NCI-H146 (cell line): ENCODE measurements around the gene WDFY3.

Experiments used
- DNase-seq: peaks from one replicate; lab custom pipeline; 2025; lab: John Stamatoyannopoulos, UW

The WDFY3 gene, protein sequence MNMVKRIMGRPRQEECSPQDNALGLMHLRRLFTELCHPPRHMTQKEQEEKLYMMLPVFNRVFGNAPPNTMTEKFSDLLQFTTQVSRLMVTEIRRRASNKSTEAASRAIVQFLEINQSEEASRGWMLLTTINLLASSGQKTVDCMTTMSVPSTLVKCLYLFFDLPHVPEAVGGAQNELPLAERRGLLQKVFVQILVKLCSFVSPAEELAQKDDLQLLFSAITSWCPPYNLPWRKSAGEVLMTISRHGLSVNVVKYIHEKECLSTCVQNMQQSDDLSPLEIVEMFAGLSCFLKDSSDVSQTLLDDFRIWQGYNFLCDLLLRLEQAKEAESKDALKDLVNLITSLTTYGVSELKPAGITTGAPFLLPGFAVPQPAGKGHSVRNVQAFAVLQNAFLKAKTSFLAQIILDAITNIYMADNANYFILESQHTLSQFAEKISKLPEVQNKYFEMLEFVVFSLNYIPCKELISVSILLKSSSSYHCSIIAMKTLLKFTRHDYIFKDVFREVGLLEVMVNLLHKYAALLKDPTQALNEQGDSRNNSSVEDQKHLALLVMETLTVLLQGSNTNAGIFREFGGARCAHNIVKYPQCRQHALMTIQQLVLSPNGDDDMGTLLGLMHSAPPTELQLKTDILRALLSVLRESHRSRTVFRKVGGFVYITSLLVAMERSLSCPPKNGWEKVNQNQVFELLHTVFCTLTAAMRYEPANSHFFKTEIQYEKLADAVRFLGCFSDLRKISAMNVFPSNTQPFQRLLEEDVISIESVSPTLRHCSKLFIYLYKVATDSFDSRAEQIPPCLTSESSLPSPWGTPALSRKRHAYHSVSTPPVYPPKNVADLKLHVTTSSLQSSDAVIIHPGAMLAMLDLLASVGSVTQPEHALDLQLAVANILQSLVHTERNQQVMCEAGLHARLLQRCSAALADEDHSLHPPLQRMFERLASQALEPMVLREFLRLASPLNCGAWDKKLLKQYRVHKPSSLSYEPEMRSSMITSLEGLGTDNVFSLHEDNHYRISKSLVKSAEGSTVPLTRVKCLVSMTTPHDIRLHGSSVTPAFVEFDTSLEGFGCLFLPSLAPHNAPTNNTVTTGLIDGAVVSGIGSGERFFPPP (N-terminal part only)

DNA sequence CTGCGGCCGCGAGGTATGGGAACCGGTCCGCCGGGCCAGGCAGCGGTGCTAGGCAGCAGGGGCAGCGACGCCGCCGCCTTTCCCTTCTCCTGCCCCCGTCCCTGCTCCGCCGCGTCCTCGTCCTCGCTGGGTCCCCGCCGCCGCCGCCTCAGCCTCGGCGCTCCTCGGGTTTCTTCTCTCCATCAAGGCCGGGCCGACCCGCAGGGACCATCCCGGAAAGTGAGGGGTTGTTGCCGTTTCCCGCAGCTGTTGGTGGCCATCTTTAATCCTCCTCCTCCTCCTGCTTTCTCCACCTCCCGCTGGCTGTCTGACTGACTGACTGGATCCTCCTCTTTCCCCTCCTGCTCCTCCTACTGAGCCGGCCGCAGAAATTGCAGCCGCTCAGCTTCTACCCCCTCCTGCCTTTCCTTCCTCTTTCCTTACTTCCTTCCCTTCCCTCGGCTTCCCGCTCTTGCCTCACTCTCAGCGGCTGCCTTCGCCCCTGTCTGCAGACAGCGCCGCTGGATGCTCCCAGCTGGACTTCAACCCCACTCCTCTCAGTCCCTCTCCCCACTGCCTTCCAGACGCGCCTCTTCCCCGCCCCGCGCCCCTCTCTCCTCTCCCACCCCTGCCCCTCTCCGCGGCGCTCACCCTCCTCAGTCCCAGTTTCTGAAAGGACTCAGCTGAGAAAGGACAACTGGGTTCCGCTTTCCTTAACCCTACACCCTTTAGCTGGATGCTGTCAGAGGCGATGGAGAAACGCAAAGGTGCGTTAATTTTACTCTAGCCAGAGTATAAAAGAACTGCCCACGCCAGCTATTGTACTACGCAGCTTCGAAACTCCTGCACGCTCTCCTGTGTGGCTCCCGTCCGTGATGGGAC, at the start of gene WDFY3:
TSS of gene WDFY3 (minus strand) at position 309 of the 861 bp plus-strand sequence. CDS start 106,099 bp downstream, outside the sequence.
- DNase-seq = peak; percentile 51

DNA sequence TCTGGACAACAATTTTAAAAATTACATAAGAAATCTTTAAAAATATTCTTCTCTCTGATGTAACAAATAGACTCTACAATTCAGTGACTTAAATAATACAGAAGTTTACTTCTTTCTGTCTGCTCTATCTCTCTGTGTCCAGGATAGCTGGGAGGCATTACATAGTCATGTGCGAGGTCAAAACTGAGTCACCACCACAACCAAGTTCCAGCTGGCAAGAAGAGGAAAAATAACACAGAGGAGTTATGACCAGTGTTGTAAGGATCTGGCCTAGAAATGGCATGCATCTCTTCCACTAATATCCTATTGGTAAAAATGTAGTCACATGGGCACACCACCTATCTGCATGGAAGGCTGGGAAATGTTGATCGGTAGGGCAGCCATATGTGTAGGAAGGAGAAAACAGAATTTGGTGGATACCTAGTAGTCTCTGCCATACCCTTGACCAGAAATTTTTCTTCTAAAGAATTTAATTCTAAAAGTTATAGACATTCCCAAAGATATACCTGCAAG, 39.4 kb upstream of the WDFY3 start:
- no peak for DNase-seq

- DNase-seq = no peak
Measured at GRCh38 chr4:85000343-85000742, 33.9 kb upstream of the WDFY3 start.

- no peak for DNase-seq
Measured at GRCh38 chr4:84995386-84995785, 28.9 kb upstream of the WDFY3 start.

- no peak for DNase-seq
Measured at GRCh38 chr4:84994280-84994679, 27.8 kb upstream of the WDFY3 start.

DNA sequence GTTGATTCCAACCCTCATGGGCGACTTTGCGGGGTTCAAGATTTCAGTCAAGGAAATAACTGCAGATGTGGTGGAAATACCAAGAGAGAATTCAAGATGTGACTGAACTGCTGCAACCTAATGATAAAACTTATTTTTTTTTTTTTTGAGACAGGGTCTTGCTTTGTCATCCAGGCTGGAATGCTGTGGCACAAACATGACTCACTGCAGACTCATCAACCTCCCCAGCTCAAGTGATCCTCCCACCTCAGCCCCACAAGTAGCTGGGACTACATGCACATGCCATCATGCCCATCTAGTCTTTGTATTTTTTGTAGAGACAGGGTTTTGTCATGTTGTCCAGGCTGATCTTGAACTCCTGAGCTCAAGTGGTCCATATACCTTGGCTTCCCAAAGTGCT, 19.5 kb upstream of the WDFY3 start:
- no peak for DNase-seq

DNA sequence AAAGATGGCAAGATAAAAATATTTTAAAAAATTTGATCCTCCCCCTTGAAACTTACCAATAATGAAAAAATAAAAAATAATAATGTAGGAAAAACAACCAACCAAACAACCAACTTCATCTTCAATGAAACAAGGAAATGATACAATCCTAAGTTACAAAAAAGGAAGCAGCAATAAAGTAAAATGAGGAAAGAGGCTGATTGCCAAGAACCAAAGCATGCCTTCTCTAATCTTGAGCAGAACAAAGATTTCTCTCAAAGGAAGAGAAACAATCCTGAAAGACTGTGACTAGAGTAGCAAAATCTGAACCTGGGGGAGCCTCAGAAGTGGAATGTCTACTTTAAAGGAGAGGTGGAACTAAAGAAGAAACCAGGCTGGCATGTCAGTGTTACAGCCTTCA, 10.9 kb upstream of the WDFY3 start:
- no peak for DNase-seq

DNA sequence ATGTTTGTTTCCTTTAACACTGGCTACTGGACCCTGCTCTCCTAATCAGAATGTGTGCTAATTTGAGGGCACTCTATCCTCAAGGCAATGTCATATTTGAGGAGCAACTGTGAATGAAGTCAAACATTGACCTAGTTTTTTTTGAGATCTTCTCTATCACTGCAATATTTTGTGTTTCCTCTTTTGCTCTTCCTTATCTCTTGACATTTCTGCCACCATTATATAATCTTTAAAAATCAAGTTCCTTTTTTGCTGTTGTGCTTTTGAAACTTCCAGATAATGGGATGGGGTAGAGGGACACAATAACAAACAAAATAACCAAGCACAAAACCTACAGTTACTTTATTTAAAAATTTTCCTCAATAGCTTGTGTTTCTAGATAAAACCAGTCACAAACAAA, 7.4 kb upstream of the WDFY3 start:
- DNase-seq = no peak

DNA sequence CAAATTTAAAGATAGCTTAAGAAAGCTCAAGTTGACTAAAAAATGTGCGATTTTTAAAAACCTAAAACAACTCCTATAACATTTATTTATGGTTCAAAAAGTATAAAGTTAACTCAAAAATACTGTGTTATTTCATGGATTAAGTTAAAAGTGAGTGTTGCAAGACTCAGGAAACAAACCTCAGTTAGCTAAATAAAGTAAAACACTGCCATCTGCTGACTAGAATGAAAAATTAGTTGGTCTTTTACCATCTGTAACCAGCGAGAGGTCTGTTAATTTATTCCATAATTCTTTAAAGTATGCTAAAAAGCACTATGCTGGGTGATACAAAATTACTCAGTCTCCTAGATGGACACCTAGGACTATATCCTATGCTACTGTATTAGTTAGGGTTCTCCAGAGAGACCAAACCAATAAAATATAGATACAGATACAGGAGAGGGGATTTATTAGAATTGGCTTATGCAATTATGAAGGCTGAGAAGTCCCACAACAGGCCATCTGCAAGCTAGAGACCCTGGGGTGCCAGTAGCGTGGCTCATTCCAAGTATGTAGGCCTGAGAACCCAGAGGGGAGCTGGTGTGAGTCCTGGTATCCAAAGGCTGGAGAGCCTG, 4.9 kb upstream of the WDFY3 start:
- DNase-seq = peak; percentile 4

- no peak for DNase-seq
Measured at GRCh38 chr4:84968925-84969324, 2.4 kb upstream of the WDFY3 start.

GRCh38 chr4:84967243-84967690, 777 bp upstream of the WDFY3 start:
- no peak for DNase-seq

GRCh38 chr4:84965553-84966381, 723 bp downstream of the WDFY3 start:
- peak; percentile 41 for DNase-seq

- no peak for DNase-seq
Measured at GRCh38 chr4:84964995-84965552, 1.4 kb downstream of the WDFY3 start.

GRCh38 chr4:84962102-84962501, 4.4 kb downstream of the WDFY3 start:
- DNase-seq = no peak

DNA sequence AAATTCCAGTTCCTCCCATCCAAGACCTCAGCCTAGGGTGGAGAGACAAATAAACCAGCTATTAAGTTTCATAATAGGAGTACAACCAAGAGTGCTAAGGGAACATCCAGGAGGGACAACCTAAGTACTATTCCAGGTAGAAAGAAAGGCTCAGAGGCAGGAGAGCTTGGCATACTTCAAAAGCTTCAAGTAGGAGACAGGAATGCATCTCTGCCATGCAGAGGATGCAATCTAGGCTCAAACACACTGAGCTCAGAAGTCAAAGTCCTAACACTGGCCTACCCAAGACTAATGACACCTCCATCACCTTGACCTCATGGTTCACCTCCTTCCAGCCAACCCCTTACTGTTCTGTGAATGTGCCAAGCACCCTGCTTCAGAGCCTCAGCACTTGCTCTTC, 8.1 kb downstream of the WDFY3 start:
- no peak for DNase-seq

DNA sequence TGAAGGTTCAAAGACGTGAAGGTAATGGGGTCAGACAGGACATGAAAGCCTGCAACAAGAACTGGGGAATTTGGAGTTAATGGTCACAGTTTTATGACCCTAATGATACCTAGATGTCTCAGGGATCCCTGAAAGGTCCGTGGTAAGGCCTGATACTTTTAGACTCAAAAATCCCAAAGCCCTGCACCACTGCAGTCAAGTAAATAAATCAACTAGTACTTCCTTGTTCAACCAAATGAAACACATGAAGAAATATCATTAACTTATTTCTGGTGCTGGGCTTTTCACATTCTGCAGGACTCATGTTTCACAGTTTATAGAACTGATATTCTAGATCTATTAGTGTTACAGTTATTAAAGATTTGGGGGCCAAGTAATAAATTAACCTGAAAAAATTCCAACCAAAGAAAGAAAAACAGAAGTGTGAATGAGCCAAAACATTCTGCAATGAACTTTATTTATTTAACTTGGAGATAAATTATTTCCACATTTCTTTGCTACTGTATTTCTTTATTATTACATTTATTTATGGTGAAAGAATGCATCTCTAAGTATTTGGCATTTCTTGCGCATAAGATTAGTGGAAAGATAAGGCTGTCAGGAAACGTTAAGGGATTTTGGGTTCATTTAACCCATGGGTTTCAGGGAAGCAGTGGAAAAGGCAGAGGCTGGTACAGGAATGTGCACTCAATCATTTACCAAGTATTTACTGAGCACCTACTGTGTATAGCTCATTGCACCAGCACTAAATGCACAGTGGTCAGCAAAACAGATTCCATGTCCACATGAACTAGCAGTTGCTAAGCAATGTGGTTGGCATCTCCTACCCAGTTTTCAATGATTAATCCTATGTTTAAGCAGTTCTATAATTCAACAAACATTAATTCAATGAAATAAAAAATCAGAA, 8.7 kb downstream of the WDFY3 start:
- no peak for DNase-seq

DNA sequence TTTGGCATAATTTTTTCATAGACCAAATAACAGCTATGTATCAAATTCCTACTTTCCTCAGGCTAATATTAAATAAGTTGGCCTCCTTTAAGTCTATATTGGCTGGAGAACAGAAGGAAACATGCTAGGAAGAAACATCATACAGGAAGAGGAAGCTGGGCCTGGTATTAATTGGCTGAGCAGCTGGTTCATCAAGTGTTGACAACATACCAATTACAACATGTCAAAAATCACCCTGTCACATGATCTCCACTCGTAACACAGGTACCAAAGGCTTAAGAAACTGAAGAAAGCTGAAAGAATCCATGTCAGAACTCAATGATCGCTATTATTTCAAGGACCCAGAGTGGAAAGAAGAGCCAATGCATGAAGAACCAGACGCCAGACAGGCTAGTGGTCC, 10.5 kb downstream of the WDFY3 start:
- no peak for DNase-seq

GRCh38 chr4:84954982-84955567, 11.4 kb downstream of the WDFY3 start:
- no peak for DNase-seq
